ENCODE measurements around the gene AK9.
"Not testable (repeated sequence)": the region's sequence is repeated elsewhere in the genome, so short reads cannot be mapped to it uniquely, and the experiment has no call there.

The AK9 gene

GRCh38 chr6:109690737-109691621 lies at the start of gene AK9, which contains the start of gene FIG4:
Gene AK9, minus strand, starts transcription at chr6:109691202. Its CDS starts 15,457 bp downstream, at chr6:109675745.
Gene FIG4, plus strand, starts transcription at chr6:109691296. Its CDS starts 140 bp downstream, at chr6:109691436.
- DNase-seq, result peak; percentile 97

GRCh38 chr6:109740787-109741186 lies 49.8 kb upstream of the AK9 start:
- no peak for DNase-seq

- DNase-seq, result no peak
Observed at GRCh38 chr6:109739686-109740085, 48.7 kb upstream of the AK9 start.

DNA sequence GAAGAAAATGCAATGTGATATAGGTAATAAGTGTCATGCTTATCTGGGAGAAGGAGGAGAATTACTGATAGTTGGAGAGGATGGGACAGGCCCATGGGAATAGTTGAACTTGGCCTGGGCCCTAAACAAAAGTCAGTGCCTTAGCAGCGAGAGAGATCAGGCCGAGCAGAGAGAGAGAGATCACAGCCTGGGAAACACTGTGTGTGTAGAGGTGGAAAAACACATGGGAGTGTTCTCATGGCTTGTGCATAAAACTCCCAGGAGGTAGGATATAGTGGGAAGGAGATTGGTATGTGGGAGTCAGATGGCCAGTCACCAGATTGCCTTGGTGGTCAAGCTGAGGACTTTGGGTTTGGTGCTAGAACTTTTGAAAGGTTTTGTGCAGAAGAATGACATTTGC lies 47.7 kb upstream of the AK9 start:
- no peak for DNase-seq

- no peak for DNase-seq
Observed at GRCh38 chr6:109738255-109738654, 47.3 kb upstream of the AK9 start.

- DNase-seq, result no peak
Observed at GRCh38 chr6:109736273-109737025, 45.4 kb upstream of the AK9 start.

- DNase-seq, result not testable (repeated sequence)
Observed at GRCh38 chr6:109725250-109725649, 34.2 kb upstream of the AK9 start.

GRCh38 chr6:109722564-109723254 lies 31.7 kb upstream of the AK9 start:
- no peak for DNase-seq

GRCh38 chr6:109722011-109722410 lies 31.0 kb upstream of the AK9 start:
- DNase-seq, result no peak

GRCh38 chr6:109720311-109720710 lies 29.3 kb upstream of the AK9 start:
- no peak for DNase-seq

DNA sequence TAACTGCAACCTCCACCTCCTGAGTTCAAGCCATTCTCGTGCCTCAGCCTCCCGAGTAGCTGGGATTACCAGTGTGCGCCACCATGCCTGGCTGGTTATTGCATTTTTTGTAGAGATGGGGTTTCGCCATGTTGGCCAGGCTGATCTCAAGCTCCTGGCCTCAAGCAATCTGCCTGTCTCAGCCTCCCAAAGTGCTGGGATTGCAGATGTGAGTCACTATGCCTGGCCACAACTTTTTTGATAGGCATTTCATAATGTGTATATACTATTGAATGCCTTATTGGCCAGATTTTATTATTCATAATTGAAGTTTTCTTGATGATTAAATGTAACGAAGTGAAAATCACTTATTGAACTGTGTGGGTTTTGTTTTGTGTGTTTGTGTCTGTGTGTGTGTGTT lies 28.0 kb upstream of the AK9 start:
- DNase-seq, result no peak

DNA sequence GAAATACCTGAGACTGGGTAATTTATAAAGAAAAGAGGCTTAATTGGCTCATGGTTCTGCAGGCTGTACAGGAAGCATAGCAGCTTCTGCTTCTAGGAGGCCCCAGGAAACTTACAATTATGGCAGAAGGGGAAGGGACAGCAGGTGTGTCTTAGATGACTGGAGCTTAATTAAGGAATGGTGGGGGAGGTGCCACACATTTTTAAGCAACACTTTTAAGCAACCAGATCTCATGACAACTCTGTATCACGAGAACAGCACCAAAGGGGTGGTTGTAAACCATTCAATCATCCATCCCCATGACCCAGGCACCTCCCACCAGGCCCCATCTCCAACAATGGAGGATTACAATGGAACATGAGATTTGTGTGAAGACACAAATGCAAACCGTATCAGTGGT lies 27.0 kb upstream of the AK9 start:
- DNase-seq, result no peak

GRCh38 chr6:109715616-109716015 lies 24.6 kb upstream of the AK9 start:
- DNase-seq, result no peak

DNA sequence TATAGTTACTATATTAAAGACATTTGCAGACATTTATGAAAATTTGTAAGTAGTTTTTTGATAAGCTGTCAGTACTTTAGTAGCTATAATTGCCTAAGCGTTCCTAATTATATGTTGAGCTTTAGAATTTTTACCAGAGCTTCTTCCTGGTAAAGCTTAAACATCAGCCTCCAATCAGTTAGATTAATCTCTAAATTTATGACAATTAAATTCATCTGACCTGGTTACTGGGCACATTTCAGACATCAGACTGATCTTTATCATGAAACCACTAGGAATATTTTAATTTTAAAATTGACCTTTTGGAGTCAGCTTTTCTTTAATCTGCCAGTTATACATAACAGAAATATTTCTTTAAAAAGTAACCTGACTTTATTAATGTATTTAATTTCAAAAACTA lies 23.6 kb upstream of the AK9 start:
- DNase-seq, result no peak

DNA sequence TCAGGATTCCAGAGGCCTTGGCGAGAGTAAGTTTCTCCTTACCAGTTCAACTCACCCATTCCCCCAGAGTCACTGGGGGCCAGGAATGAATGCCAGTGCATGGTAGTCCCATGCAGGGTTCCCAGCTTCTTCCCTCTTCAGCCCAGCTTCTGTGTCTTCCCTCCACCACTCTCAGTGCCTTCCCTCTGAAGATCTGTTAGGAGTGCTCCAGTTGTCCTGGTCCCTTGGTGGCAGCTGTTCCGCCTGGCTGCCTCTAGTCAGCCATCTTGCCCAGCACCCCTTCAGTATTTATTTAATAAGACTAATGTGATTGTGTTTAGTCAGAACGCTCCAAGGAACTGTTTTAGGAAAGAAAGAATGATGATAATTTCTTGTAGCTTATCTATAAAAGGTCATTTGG lies 23.2 kb upstream of the AK9 start:
- DNase-seq, result no peak

- DNase-seq, result no peak
Observed at GRCh38 chr6:109713097-109713496, 22.1 kb upstream of the AK9 start.

DNA sequence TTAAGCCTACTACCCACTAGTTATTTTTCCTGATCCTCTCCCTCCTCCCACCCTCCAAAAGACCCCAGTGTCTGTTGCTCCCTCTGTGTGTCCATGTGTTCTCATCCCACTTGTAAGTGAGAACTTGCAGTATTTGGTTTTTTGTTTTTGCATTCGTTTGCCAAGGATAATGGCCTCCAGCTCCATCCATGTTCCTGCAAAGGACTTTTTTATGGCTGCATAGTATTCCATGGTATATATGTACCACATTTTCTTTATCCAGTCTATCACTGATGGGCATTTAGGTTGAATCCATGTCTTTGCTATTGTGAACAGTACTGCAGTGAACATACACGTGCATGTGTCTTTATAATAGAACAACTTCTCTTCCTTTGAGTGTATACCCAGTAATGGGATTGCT lies 17.1 kb upstream of the AK9 start:
- not testable (repeated sequence) for DNase-seq

DNA sequence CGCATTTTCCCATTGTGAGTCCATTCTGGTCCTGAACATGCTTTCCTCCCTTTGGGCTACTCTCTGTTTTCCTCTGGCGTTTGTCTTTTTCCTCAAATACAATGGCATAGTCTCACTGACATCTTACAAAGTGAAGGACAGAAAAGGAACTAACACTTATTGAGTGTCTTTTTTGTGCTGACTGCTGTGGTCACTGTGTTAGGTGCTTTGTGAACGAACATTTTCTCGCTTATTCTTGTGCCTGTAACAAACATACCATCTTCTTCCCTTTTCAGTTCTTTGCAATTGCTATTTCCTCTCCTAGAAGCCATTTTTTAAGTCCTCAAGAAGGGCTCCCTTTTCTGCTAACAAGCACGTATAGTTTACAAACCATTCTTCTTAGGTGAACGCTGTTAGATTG lies 15.5 kb upstream of the AK9 start:
- no peak for DNase-seq

GRCh38 chr6:109705258-109705657 lies 14.3 kb upstream of the AK9 start:
- peak; percentile 64 for DNase-seq

GRCh38 chr6:109702791-109703190 lies 11.8 kb upstream of the AK9 start:
- DNase-seq, result no peak

- DNase-seq, result no peak
Observed at GRCh38 chr6:109701774-109702173, 10.8 kb upstream of the AK9 start.

GRCh38 chr6:109701221-109701620 lies 10.2 kb upstream of the AK9 start:
- no peak for DNase-seq

DNA sequence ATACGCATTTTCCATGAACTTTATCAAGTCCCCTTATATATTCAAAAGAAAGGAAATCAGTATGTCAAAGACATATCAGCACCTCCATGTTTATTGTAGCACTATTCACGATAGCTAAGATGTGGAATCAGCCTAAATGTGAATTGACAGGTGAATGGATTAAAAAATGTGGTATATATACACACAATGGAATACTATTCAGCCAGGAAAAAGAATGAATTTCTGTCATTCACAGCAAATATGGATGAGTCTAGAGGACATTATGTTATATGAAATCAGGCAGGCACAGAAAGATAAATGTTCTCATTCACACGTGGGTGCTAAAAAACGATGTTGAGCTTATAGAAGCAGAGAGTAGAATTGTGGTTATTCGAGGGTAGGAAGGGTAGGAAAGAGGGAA lies 5.4 kb upstream of the AK9 start:
- DNase-seq, result no peak

- DNase-seq, result no peak
Observed at GRCh38 chr6:109695468-109695867, 4.5 kb upstream of the AK9 start.

All from DMS79 (cell line).